GM12874 (cell line): ENCODE results near the gene WTIP.
A peak's percentile ranks its signal among the peaks of the same experiment; 100 is the strongest.

Source experiments
- CTCF ChIP-seq: IDR thresholded peaks from 2 replicates; pipeline ENCODE4 v1.5.1; 2011; ENCODE audit warnings: low read depth, mild to moderate bottlenecking, control low read depth, low read length, moderate library complexity; ENCODE audit not compliant: insufficient read depth

WTIP gene

GRCh38 chr19:34494601-34495000 is 13.0 kb downstream of the WTIP start:
- no peak for TF ChIP-seq CTCF

GRCh38 chr19:34495416-34495815 is 13.9 kb downstream of the WTIP start:
- no peak for TF ChIP-seq CTCF

GRCh38 chr19:34497112-34497805 is 15.7 kb downstream of the WTIP start:
- no peak for TF ChIP-seq CTCF

- no peak for TF ChIP-seq CTCF
Observed at GRCh38 chr19:34499155-34499834, 17.7 kb downstream of the WTIP start.

DNA sequence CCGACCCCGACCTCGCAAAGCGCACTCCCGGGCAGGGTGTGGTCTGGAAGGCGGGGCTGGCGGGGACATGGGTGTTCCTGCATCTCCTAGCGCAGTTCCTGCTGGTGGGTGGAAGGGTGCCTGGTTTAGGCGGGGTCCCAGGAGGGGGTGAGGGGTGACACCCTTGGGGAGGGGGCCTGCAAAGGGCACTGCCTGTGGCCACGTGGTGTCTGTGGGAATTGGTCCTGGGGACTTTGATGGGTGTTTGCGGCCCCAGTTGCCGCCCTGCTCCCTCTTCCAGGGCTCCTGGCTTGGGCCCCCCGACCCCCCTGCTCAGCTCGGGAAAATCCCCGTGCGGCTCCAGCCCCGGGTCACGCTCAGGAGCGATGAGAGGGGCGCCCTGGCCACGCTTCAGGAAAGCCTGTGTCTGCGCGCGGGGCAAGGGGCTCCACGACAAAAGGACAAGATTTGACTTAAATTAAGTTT is 19.1 kb downstream of the WTIP start:
- no peak for TF ChIP-seq CTCF

GRCh38 chr19:34501339-34502320 is 20.1 kb downstream of the WTIP start:
- TF ChIP-seq CTCF, result peak; percentile 99
